Fibroblast of lung (primary cell): Measurements from ENCODE around the gene TRIM14. TPM values are rescaled to one million over a fixed set of nuclear protein-coding genes. Genes with fewer than 3 reads are reported as not detected.
A peak's percentile ranks its signal among the peaks of the same experiment; 100 is the strongest.

ENCODE experiments used
- DNase-seq, 2 donors: peaks; one replicate each; pipeline versions ENCODE4 v3.0.0 to v3.0.0-alpha.2; 2010; ENCODE audit warnings: low read depth in 2 of 2
- H2AFZ ChIP-seq: 2 replicates; pipeline ENCODE4 v1.5.1; 2012; ENCODE audit warnings: low read length, control low read depth, inconsistent platforms
- H3K27ac ChIP-seq: 2 replicates; pipeline ENCODE4 v1.5.1; 2011; ENCODE audit warnings: low read length, control low read depth; ENCODE audit not compliant: insufficient read depth
- H3K27me3 ChIP-seq: 2 replicates; pipeline ENCODE4 v1.5.1; 2011; ENCODE audit warnings: mild to moderate bottlenecking, low read length; ENCODE audit not compliant: control insufficient read depth, insufficient read depth
- H3K36me3 ChIP-seq: 2 replicates; pipeline ENCODE4 v1.5.1; 2011; ENCODE audit warnings: low read length; ENCODE audit not compliant: control insufficient read depth, insufficient read depth
- H3K4me1 ChIP-seq: 2 replicates; pipeline ENCODE4 v1.5.1; 2011; ENCODE audit warnings: low read length; ENCODE audit not compliant: control insufficient read depth, insufficient read depth; ENCODE audit errors: extremely low read depth
- H3K4me2 ChIP-seq: 2 replicates; pipeline ENCODE4 v1.5.1; 2011; ENCODE audit warnings: low read length, control low read depth; ENCODE audit not compliant: insufficient read depth; ENCODE audit errors: extremely low read depth
- H3K4me3 ChIP-seq, 4 experiments: fragments of 200-600 bp in 1 of 4; sonication (generic) in 1 of 4; replicated peaks in 1 of 4; 2 replicates each; pipeline ENCODE4 v1.5.1; 2011 to 2016; ENCODE audit warnings: low read length in 4 of 4, low read depth in 3 of 4, mild to moderate bottlenecking in 3 of 4, control low read depth in 2 of 4, inconsistent platforms in 1 of 4, mixed read lengths in 1 of 4; ENCODE audit not compliant: insufficient read depth in 1 of 4; ENCODE audit errors: control extremely low read depth in 1 of 4
- H3K79me2 ChIP-seq: 2 replicates; pipeline ENCODE4 v1.5.1; 2012; ENCODE audit warnings: mild to moderate bottlenecking, low read length, inconsistent platforms; ENCODE audit not compliant: control insufficient read depth, insufficient read depth
- H3K9ac ChIP-seq: 2 replicates; pipeline ENCODE4 v1.5.1; 2011; ENCODE audit warnings: mild to moderate bottlenecking, low read length, control low read depth; ENCODE audit not compliant: insufficient read depth
- H3K9me3 ChIP-seq: 2 replicates; pipeline ENCODE4 v1.5.1; 2012; ENCODE audit warnings: low read depth, low read length; ENCODE audit not compliant: control insufficient read depth, insufficient read depth
- H4K20me1 ChIP-seq: 2 replicates; pipeline ENCODE4 v1.5.1; 2011; ENCODE audit warnings: low read length; ENCODE audit not compliant: control insufficient read depth, insufficient read depth; ENCODE audit errors: extremely low read depth
- EZH2 ChIP-seq: IDR thresholded peaks from 2 replicates; pipeline ENCODE4 v1.5.1; 2012; ENCODE audit warnings: low read length, control low read depth, mild to moderate bottlenecking; ENCODE audit errors: missing control alignments
- polyA plus RNA-seq, 2 donors: library from polyadenylated mRNA; depleted of rRNA in 1 of 2; stranded (reverse) in 1 of 2; unstranded in 1 of 2; fragments of >200 nt; gene quantifications; 2 replicates each; pipeline ENCODE4 v1.2.1, GENCODE V29; 2011 to 2012; ENCODE audit warnings: missing spikeins in 1 of 2
- total RNA-seq: library from RNA; depleted of rRNA; stranded (reverse); fragments of >200 nt; gene quantifications from 2 replicates; pipeline ENCODE4 v1.2.1, GENCODE V29; 2014
- TF ChIP-seq, protein P1 (sequence below), 2 donors: IDR thresholded peaks in 1 of 2; conservative IDR thresholded peaks in 1 of 2; 1 replicate in 1 of 2; 2 replicates in 1 of 2; pipeline ENCODE4 v1.5.1; 2011 to 2012; ENCODE audit warnings: low read length in 2 of 2, control low read depth in 1 of 2, inconsistent platforms in 1 of 2, low read depth in 1 of 2, mild to moderate bottlenecking in 1 of 2

The TRIM14 gene
- total and polyA plus RNA-seq, 2 donors (not counting 1 experiment from before 2014, with no cell fraction given), result 7.8 to 8.6 TPM

- TF ChIP-seq, protein P1, sequence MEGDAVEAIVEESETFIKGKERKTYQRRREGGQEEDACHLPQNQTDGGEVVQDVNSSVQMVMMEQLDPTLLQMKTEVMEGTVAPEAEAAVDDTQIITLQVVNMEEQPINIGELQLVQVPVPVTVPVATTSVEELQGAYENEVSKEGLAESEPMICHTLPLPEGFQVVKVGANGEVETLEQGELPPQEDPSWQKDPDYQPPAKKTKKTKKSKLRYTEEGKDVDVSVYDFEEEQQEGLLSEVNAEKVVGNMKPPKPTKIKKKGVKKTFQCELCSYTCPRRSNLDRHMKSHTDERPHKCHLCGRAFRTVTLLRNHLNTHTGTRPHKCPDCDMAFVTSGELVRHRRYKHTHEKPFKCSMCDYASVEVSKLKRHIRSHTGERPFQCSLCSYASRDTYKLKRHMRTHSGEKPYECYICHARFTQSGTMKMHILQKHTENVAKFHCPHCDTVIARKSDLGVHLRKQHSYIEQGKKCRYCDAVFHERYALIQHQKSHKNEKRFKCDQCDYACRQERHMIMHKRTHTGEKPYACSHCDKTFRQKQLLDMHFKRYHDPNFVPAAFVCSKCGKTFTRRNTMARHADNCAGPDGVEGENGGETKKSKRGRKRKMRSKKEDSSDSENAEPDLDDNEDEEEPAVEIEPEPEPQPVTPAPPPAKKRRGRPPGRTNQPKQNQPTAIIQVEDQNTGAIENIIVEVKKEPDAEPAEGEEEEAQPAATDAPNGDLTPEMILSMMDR (conservative IDR thresholded peaks at IDR 0.05 in 1 of 2, IDR thresholded peaks at IDR 0.05 in 1 of 2; ENCODE audit: low read depth in 1 of 2, low read length in 2 of 2), result no peak
- TF ChIP-seq EZH2, result no peak
- H3K27me3 ChIP-seq, result peaks cover 7% of the 10 kb centered on the region
- H3K4me3 ChIP-seq, result no peak overlapping the region
- no peak overlapping the region for H2AFZ ChIP-seq
- no peaks in the 10 kb centered on the region for H3K36me3 ChIP-seq
- no peak overlapping the region for H3K4me2 ChIP-seq
- no peak overlapping the region for H3K27ac ChIP-seq
- no peaks in the 10 kb centered on the region for H4K20me1 ChIP-seq
- H3K79me2 ChIP-seq, result no peaks in the 10 kb centered on the region
- no peaks in the 10 kb centered on the region for H3K9me3 ChIP-seq
- H3K9ac ChIP-seq, result no peak overlapping the region
- no peaks in the 10 kb centered on the region for H3K4me1 ChIP-seq
- no peak for DNase-seq
Observed at GRCh38 chr9:98148486-98148885, 29.5 kb upstream of the TRIM14 start.

- no peak for TF ChIP-seq EZH2
- TF ChIP-seq, protein P1 (conservative IDR thresholded peaks at IDR 0.05 in 1 of 2, IDR thresholded peaks at IDR 0.05 in 1 of 2; ENCODE audit: low read depth in 1 of 2, low read length in 2 of 2), result no peak
- DNase-seq, result peak; percentile 7
- no peak overlapping the region for H3K9ac ChIP-seq
- no peaks in the 10 kb centered on the region for H3K9me3 ChIP-seq
- no peak overlapping the region for H3K4me3 ChIP-seq
- peaks cover 7% of the 10 kb centered on the region for H3K27me3 ChIP-seq
- H3K27ac ChIP-seq, result no peak overlapping the region
- H4K20me1 ChIP-seq, result no peaks in the 10 kb centered on the region
- H3K79me2 ChIP-seq, result no peaks in the 10 kb centered on the region
- H3K4me2 ChIP-seq, result no peak overlapping the region
- no peaks in the 10 kb centered on the region for H3K4me1 ChIP-seq
- H3K36me3 ChIP-seq, result no peaks in the 10 kb centered on the region
- H2AFZ ChIP-seq, result no peak overlapping the region
Observed at GRCh38 chr9:98147582-98147981, 28.6 kb upstream of the TRIM14 start.

GRCh38 chr9:98146101-98146991 is 27.3 kb upstream of the TRIM14 start:
- Histone ChIP-seq H3K9me3 (no peaks in the 10 kb centered on the region), H3K4me3 (no peak overlapping the region), H2AFZ (no peak overlapping the region), H3K36me3 (no peaks in the 10 kb centered on the region), H3K9ac (no peak overlapping the region), H3K4me1 (no peaks in the 10 kb centered on the region), H3K4me2 (no peak overlapping the region), H4K20me1 (no peaks in the 10 kb centered on the region), H3K27ac (no peak overlapping the region), H3K79me2 (no peaks in the 10 kb centered on the region), H3K27me3 (peaks cover 7% of the 10 kb centered on the region)
- TF ChIP-seq, protein P1 (conservative IDR thresholded peaks at IDR 0.05 in 1 of 2, IDR thresholded peaks at IDR 0.05 in 1 of 2; ENCODE audit: low read depth in 1 of 2, low read length in 2 of 2), result no peak
- DNase-seq, result peak in 1 of 2 donors; percentile 38
